ENCODE measurements around the gene CYLD.

CYLD gene

DNA sequence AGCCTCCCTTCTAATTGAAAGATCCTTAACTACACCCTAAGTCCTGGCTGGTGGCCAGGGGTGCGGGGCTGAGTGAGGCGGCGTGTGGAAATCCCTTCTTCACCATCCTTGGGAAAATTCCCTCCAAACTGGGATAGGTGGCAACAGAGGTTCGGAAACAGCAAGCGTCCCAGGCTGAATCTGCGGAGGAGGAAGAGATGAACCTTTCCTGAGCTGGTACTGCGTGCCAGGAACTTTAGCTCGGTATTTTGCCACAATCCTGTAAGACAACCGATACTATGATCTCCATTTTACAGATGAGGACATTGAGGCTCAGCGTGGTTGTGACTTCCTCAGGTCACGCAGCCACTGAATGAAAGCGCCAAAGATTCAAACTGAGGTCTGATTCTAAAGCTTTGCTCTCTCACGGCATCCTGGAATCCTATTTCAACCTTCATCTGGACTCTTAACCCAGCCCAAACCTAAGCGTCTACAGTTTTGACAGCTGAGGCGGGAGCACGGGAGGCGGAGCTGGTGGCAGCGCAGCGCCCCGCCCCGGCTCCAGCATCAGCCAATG is 583 bp upstream of the CYLD start:
- no peak for DNase-seq

DNA sequence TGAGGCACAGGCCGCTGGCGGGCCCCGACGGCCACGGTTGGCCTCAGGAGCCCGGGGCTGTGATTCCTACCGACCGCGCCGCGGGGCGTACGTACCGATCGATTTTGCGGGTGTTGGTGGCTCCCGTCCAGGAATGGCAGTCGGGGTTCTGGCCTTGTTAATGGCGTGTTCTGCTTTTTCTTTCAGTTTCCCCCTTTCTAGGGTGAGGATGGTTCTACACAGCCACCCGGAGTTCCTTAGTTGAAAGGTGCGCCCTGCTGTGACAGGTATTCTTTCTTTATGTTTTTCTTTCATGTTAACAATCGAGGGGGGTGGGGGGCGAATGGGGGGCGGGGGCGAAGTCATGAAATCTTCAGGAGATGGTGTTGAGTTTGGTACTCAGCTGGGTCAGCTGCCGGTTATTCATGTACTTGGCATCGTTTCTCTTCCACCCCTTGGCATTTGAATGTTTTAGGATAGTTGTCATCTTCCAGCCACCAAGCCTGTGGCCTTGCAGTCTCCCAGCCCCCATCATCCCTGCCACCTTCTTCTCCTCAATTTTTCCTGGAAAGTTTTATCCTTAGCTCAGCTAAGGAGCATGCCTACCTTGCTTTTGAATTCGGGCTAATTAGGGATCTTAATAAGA is 802 bp downstream of the CYLD start:
- DNase-seq: no peak

DNA sequence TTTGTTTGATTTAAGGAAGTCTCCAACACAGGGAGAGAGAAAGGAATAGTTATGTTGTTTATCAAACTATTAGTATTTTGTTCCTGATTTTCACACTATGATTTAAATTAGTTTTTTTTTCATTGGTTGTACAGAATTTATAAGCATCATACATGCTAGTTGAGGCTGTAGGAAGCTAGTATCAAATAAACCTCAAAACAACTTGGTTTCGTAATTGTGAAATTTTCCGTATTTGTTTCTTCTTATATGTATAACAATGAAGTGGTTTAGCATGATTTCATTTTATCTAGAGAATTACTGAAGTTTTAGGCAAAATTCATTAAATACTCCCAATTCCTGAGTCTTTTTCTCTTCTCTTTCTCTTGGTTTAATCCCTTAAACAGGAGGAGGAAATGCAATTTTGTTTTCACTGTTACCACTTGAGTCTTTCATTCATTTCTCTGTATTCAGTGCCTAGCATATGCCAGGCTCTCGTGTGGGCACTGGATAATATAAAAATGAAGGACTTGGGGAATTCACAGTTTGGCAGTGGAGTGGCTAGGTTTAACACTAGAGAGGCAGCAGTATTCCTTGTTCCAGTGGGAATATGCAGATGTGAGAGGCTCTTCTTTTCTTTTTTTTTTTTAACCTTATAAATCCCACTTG is 1.8 kb downstream of the CYLD start:
- no peak for DNase-seq

DNA sequence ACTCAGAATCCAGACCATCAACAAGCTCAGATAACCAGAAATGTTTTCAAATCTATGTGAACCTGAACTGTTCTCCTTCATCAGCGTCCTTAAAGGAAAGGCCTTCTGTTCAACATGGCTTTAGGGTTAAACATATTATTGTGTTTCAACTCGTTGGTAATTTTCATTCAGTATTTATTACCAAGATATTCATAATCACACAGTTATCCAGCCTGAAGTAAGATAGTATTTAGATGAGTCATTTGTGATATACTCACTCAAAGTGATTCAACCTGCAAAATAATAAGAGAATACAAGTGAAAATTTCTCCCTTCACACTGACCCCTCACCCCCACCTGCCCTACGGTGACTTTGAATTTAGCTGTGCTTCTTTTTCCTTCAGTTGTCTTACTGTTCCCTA is 3.0 kb downstream of the CYLD start:
- DNase-seq: no peak

DNA sequence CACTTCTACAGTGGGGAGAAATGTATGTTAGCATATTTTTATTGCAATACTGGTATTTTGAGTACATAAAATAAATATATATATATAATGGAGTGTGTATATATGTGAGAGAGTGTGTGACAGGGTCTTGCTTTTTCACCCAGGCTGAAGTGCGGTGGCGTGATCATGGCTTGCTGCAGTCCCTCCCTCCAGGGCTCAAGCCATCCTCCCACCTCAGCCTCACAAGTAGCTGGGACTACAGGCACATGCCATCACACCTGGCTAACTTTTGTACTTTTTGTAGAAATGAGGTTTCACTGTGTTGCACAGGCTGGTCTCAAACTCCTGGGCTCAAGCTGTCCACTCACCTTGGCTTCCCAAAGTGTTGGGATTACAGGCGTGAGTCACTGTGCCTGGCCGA is 4.1 kb downstream of the CYLD start:
- no peak for DNase-seq

DNA sequence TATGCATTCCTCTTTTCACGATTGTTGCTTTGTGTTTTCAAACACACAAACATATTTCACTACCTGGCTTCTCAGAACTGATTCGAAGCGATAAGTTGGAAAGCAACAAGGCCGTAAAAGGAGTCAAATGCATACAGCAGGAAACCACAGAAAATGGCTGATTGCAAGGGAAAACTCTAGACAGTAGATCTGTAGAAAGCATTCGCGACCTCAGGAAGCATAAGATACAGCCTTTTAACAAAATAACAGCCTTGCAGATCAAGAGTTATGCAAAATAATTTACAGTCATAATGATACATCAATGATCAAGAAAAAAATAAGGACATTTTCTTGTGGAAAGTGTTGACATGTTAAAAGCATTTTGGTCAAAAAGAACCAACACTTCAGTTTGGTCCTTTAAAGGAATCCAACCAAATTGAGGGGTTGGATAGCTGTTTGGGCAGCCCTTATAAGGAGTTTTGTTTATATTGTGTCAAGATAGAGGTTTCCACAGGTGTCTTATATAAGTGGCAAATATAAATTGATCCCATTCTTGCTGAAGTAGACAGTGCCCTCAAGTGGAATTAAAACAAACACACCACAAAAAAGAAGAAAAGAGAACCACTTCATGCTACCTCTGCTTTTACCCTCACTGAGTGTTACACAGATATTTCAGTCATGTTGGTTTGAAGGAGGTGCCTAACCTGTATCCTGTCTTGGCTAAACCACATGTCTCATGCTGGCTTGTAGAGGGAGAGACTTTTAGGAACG is 5.5 kb downstream of the CYLD start:
- peak; percentile 54 for DNase-seq

DNA sequence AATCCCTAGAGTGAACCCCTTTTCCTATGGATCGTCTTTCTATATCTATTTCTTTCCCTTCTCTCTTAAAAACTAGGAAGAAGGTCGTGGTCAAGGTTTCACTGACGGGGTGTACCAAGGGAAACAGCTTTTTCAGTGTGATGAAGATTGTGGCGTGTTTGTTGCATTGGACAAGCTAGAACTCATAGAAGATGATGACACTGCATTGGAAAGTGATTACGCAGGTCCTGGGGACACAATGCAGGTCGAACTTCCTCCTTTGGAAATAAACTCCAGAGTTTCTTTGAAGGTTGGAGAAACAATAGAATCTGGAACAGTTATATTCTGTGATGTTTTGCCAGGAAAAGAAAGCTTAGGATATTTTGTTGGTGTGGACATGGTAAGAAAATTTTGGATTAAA is 9.6 kb downstream of the CYLD start:
- DNase-seq: no peak

DNA sequence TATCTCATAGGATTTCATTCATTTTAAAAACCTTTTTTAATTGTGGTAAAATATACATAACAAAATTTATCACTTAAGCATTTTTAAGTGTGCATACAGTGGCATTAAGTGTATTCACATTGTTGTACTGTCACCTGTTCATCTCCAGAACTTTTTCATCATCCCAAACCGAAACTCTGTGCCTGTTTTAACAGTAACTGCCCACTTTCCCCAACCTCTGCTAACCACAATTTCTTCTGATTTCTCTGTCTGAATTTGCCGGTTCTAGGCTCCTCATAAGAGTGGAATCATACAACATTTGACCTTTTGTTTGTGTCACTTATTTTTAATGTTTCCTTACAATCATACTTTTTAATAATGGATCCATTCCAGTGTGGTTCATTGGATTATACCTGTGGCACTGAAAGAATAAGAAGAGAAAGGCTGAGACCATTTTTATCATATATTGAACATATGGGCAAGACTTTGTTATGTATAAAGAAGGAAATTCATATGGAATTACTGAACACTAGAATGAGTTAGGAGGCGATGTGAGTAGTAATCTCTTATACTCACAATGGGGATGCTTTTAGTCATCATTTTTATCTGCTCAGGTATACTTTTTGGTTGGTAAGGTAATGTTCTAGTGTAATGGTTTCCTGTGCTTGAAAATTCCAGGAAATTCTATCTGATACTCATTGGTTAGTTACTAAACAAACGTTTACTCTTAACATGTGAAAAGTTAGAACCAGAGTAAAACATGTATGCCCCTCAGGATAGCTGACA is 10.8 kb downstream of the CYLD start:
- no peak for DNase-seq

DNA sequence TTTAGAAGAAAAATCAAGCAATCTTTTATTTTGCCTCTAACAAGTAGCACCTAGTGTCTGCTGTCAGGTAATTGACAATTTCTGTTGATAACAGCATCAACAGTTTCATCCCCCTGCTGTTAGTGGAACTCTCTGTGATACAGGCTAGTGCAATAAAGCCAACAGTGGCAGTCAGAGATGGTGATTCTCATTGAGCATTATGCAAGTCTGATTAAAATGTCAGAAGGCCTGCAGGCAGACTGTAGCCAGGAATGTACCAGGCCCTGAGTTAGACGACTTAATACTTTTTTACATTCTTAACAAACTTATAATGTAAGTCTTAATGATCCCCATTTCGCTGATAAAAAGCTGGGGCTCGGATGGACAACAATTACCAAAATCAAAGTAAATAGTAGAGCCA is 14.6 kb downstream of the CYLD start:
- DNase-seq: no peak

DNA sequence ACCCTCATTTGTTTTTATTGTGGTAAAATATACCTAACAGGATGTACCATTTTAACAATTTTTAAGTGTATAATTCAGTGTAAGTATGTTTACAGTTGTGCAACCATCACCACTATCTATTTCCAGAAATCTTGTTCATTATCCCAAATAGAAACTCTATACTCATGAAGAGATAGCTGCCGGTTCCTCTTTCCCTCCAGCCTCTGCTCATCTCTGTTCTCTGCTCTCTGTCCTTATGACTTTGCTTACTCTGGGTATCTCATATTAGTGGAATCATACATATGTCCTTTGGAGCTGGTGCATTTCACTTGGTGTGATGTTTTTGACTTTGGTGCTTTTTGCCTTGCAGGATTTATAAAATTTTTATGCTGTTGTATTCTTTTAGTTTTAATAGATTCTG is 19.4 kb downstream of the CYLD start:
- no peak for DNase-seq

DNA sequence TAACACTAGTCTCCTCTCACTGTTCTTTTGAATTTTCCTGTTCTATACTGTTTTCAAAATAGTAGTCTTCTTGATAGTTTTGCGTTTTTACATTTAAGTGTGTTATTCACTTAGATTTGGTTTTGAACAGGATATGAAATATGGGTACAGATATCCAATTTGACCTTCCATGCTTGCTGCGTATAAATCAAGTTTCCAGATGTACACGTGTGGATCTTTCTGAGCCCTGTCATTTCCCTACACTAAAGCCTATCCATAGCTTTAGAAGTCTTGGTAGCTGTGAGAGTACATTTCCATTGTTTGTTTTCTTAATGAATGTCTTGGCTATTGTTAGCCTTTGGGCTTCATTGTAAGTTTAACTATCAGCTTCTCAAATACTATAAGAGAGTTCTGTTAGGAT is 20.4 kb downstream of the CYLD start:
- DNase-seq: no peak

DNA sequence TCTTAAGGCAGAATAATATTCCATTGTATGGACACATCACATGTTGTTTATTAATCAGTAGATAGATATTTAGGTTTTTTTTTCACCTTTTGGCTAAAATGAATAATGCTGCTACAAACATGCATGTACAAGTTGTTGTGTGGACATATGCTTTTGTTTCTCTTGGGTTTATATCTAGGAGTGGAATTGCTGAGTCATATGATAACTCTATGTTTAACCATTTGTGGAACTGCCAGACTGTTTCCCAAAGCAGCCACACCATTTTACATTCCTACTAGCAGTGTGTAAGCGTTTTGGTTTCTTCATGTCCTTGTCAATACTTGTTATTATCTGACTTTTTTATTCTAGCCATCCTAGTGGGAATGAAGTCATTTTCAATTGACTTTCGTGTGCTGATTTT is 21.3 kb downstream of the CYLD start:
- DNase-seq: no peak

DNA sequence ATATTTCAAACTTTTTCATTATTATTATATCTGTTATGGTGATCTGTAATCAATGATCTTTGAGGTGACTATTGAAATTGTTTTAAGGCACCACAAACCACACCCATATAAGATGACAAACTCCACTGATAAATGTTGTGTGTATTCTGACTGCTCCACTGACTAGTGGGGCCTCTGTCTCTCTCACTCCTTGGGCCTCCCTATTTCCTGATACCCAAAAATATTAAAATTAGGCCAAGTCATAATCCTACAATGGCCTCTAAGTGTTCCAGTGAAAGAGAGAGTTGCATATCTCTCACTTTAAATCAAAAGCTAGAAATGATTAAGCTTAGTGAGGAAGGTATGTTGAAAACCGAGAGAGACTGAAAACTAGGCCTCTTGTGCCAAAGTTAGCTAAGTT is 23.4 kb downstream of the CYLD start:
- no peak for DNase-seq

DNA sequence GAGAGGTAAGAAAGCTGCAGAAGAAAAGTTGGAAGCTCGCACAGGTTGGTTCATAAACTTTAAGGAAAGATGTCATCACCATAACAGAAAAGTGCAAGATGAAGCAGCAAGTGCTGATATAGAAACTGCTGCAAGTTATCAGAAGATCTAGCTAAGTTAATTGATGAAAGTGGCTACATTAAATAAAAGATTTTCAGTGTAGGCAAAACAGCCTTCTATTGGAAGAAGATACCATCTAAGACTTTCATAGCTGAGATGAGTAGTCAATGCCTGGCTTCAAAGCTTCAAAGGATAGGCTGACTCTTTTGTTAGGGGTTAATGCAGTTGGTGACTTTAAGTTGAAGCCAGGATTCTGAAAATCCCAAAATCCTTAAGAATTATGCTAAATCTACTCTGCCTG is 24.0 kb downstream of the CYLD start:
- DNase-seq: no peak

DNA sequence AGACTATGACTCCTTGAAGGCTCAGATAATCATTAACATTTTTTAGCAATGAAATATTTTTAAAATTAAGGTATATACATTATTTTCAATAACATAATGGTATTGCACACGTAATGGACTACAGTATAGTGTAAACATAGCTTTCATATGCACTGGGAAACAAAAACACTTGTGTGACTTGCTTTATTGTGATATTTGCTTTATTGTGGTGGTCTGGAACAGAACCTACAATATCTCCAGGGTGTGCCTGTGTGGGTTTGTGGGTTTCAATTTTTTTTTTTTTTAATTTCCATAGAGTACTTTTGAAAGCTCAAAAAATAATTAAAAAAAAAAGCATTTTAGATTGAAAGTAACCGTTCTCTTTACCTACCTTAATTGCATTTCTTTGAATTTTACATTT is 25.3 kb downstream of the CYLD start:
- DNase-seq: no peak

DNA sequence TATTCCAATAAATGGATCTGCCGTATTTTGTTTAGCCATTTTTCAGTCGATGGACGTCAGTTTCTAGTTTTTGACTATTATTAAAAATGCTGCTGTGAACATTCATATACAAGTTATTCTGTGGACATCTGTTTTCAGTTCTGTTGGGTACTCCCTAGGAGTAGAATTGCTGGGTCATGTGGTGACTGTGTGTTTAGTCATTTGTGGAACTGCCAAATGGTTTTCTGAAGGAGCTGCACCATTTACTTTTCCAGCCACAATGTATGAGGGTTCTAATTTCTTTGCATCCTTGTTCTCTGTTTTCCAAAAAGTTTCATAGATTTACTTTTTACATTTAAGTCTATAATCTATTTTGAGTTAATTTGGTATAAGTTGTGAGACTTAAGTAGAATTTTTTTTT is 29.5 kb downstream of the CYLD start:
- no peak for DNase-seq

DNA sequence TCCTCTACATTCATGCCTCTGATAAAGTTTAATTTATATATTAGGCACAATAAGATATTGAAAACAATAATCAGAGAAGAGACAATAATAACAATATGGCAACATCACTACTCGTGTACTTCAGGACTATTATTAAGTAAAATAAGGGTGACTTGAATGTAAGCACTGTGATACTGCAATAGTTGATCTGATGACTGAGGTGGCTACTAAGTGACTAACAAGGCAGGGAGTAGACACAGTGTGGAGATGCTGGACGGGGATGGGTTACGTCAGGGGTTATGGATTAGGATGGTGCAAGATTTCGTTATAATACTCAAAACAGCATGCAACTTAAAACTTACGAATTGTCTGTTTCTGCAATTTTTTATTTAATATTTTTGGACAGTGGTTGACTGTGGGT is 32.5 kb downstream of the CYLD start:
- DNase-seq: no peak

DNA sequence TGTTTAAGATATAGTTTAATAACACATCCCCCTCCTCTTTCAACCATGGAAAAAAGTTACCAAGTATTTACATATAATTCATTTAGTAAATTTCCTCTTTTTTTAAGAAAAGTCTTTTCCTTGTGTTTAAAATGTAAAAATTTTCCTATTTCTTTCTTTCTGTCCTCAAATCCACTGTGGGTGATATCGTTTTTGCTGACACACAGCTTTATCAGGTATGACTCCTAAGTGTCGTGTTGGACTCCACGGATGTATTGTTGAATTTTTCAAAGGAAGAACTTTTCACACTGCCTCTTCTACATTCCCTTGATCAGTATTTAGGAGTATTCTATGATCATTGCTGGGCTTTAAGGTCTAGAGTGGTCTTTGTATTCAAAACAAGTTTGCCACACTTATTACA is 33.1 kb downstream of the CYLD start:
- no peak for DNase-seq

DNA sequence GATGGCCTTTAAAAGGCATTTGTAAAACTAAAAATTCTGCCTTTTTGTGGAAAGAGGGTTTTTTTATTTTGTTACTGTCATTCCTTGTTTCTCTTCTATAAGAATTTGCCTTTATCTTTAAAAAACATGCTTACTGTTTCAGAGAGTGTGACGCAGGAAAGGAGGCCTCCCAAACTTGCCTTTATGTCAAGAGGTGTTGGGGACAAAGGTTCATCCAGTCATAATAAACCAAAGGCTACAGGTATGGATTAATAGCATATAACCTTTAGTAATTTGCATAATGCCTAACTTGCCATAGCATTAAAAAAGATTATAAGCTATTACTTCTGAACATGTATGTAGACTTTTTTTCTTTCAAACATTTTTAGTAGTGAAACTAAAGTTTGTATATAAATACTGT is 34.2 kb downstream of the CYLD start:
- no peak for DNase-seq

DNA sequence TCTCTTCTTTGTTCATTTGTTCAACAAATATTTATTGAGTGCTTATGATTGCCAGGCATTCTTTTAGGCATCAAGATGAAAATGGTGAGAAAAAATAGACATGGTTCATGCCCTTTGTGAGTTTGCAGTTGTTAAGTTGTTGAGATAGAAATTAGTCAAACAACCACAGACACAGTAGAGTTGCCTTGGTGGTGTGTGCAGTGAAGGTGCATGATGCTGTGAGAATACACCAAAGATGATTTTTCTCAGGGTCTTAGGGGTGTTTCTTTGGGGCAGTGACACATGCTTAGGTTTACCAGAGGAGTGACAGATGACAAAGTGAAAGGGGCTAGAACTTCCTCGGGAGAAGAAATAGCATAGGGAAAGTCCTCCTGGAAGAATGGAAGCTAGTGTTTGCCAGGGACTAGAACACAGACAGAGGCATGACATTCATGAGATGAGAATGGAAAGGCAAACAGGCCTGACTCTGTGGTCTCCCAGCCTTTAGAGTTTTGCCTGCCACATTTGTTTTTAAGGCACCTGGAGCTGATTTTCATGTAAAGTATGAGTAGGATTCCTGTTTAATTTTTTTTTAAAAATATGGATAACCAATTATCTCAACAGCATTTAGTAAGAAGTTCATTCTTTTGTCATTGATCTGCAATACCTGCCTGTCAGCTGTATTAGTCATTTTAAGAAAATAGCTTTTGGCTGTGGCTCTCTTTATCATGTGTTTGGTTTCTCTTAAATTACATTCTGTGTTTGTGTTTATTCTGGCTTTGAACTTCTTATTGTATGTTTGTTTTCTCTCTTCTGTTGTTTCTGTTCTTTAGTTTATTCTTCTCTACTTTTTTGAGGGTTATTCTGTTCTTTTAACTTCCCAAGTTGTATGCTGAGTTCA is 36.6 kb downstream of the CYLD start:
- DNase-seq: no peak

DNA sequence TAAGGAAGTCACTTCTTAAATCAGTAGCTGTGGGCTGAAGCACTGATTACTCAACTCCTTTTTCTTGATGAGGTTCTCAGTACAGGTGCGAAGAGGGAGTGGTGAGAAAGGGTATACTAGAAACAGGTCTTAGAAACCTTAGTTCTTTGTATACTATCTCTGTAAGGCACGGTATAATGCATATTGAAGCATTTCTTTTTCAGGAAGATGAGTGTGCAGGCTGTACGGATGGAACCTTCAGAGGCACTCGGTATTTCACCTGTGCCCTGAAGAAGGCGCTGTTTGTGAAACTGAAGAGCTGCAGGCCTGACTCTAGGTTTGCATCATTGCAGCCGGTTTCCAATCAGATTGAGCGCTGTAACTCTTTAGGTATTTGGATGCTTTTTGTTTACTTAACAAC is 39.2 kb downstream of the CYLD start:
- DNase-seq: no peak

DNA sequence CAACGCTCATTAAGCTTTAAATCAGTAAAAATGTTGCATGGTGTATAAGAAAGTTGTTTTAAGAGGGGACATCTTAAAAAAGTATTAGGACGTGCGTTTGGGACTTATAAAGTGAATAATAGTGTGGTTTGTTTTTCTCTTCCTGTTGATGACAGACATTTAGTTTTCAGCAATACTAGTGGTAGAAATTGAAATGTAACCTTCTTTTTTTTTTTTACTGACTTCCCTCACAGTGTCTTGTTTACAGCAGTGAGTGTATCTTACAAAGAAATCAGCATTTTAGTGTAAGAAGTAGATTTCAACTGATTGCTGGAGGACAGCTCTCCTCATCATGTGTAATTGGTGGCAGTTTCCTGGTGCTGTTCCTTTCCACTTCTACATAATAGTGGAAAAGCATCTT is 39.6 kb downstream of the CYLD start:
- DNase-seq: no peak

DNA sequence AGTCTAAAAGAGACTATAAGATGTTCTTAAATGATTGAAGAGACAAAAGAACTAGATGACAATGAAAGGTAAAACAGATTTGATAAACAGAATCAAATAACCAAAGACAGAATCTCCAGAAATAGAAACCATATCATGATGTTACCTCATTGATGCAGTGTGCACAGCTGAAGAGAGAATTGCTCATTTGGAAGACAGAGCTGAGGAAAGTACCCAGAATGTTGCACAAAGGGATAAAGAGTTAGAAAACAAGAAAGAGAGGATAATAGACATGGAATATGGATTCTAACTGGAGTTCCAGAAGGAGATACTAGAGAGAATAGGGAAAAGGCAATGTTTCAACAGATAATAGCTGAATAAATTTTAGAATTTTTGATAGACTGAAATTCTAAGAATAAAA is 47.9 kb downstream of the CYLD start:
- DNase-seq: no peak
